Gastroesophageal sphincter (tissue), 4 donors: ENCODE data around the gene WWP2. TPM values are rescaled to one million over a fixed set of nuclear protein-coding genes. Genes with fewer than 3 reads are reported as not detected.

Source experiments
- ATAC-seq: fragments of 150-250 bp; one replicate; pipeline ENCODE4 v1.9.1; 2016; ENCODE audit warnings: mild to moderate bottlenecking, moderate library complexity
- H3K27ac ChIP-seq, 4 donors: fragments of 200-600 bp; sonication (generic) in 3 of 4; 1 replicate in 3 of 4; 2 replicates in 1 of 4; pipeline ENCODE4 v1.5.1; 2016 to 2019
- H3K27me3 ChIP-seq: fragments of 200-600 bp; sonication (generic); one replicate; pipeline ENCODE4 v1.5.1; 2019
- H3K36me3 ChIP-seq, 2 donors: fragments of 200-600 bp; sonication (generic); one replicate each; pipeline ENCODE4 v1.5.1; 2019; ENCODE audit warnings: control low read depth in 1 of 2
- H3K4me1 ChIP-seq, 3 donors: fragments of 200-600 bp; sonication (generic); 1 replicate in 2 of 3; 2 replicates in 1 of 3; pipeline ENCODE4 v1.5.1; 2016 to 2019; ENCODE audit warnings: control low read depth in 2 of 3
- H3K4me3 ChIP-seq, 2 donors: fragments of 200-600 bp; sonication (generic); one replicate each; pipeline ENCODE4 v1.5.1; 2019; ENCODE audit warnings: mild to moderate bottlenecking in 1 of 2, moderate library complexity in 1 of 2
- H3K9me3 ChIP-seq, 3 donors: fragments of 200-600 bp; sonication (generic); one replicate each; pipeline ENCODE4 v1.5.1; 2017 to 2019; ENCODE audit warnings: control low read depth in 2 of 3
- CTCF ChIP-seq, 4 experiments: fragments of 200-600 bp in 2 of 4; fragments of 450-650 bp in 2 of 4; sonication (generic) in 1 of 4; IDR thresholded peaks; one replicate each; pipeline ENCODE4 v1.5.1; 2017 to 2019; ENCODE audit warnings: antibody characterized with exemption in 4 of 4, mild to moderate bottlenecking in 2 of 4, moderate library complexity in 2 of 4
- EP300 ChIP-seq: sonication (generic); formaldehyde crosslinking; IDR thresholded peaks from one replicate; pipeline ENCODE4 v1.6.1; 2017; ENCODE audit warnings: antibody characterized with exemption, mild to moderate bottlenecking
- POLR2A ChIP-seq, 2 donors: fragments of 450-650 bp; IDR thresholded peaks; one replicate each; pipeline ENCODE4 v1.6.1; 2017; ENCODE audit warnings: antibody characterized with exemption in 2 of 2, mild to moderate bottlenecking in 2 of 2, moderate library complexity in 1 of 2
- POLR2AphosphoS5 ChIP-seq: sonication (generic); formaldehyde crosslinking; IDR thresholded peaks from one replicate; pipeline ENCODE4 v1.6.1; 2017; ENCODE audit warnings: antibody characterized with exemption
- WGBS, 2 donors: methylation state at CpG; one replicate each; pipeline ENCODE4 v1.1.5; 2018; ENCODE audit warnings: low coverage in 1 of 2; 5-methylcytosine and 5-hydroxymethylcytosine counted together
- total RNA-seq, 4 donors: library from RNA; depleted of rRNA; stranded (reverse); fragments of >200 nt; gene quantifications; one replicate each; pipeline ENCODE4 v1.1.0, GENCODE V29; 2016

WWP2 gene
- total RNA-seq, 4 donors from 2014 or later = 23.4 to 31.9 (median 28.8) TPM

GRCh38 chr16:69927056-69927757 lies 165.1 kb downstream of the WWP2 start:
- WGBS, 2 donors = 75 to 83% methylated on average over 4 to 11 of the region's 17 CpGs
- peak; percentile 72 for ATAC-seq

GRCh38 chr16:69928856-69929400 lies 166.8 kb downstream of the WWP2 start:
- TF ChIP-seq EP300 (no peak), CTCF (IDR thresholded peaks at IDR 0.05) (no peak)
- Histone ChIP-seq H3K36me3 (peaks cover 0 to 59% of the 10 kb centered on the region in 2 donors), H3K4me1 (peaks cover 0 to 59% (median 4%) of the 10 kb centered on the region in 3 donors), H3K27me3 (no peaks in the 10 kb centered on the region), H3K9me3 (no peaks in the 10 kb centered on the region), H3K27ac (no peak overlapping the region), H3K4me3 (no peak overlapping the region)
- no peak for ATAC-seq
- WGBS, 2 donors = 72 to 80% methylated on average over 1 to 5 of the region's 10 CpGs

More at GRCh38 chr16:69927056-69927757, 165.1 kb downstream of the WWP2 start:
- TF ChIP-seq POLR2A (IDR thresholded peaks at IDR 0.05) = no peak
- no peak for TF ChIP-seq CTCF (IDR thresholded peaks at IDR 0.05)
- TF ChIP-seq EP300 = no peak
- TF ChIP-seq POLR2AphosphoS5 = no peak
- peak overlapping the region in 3 of 4 donors; percentile 6 to 74 (median 69) for H3K27ac ChIP-seq
- no peaks in the 10 kb centered on the region for H3K9me3 ChIP-seq
- H3K4me1 ChIP-seq = peaks cover 0 to 61% (median 4%) of the 10 kb centered on the region in 3 donors
- H3K4me3 ChIP-seq = peak overlapping the region in 1 of 2 donors; percentile 11
- H3K36me3 ChIP-seq = peaks cover 0 to 42% of the 10 kb centered on the region in 2 donors
- H3K27me3 ChIP-seq = no peaks in the 10 kb centered on the region

- ATAC-seq = no peak
- no peaks in the 10 kb centered on the region for H3K27me3 ChIP-seq
- H3K9me3 ChIP-seq = no peaks in the 10 kb centered on the region
- no peak overlapping the region for H3K27ac ChIP-seq
- WGBS, 2 donors = 71% methylated on average over 8 of the region's 9 CpGs; no CpG with 5 or more reads in 1 of the 2 donors
- H3K36me3 ChIP-seq = peaks cover 0 to 64% of the 10 kb centered on the region in 2 donors
- peaks cover 0 to 53% (median 4%) of the 10 kb centered on the region in 3 donors for H3K4me1 ChIP-seq
- no peak overlapping the region for H3K4me3 ChIP-seq
- TF ChIP-seq EP300 = no peak
- TF ChIP-seq CTCF (IDR thresholded peaks at IDR 0.05) = no peak
- no peak for TF ChIP-seq POLR2A (IDR thresholded peaks at IDR 0.05)
- TF ChIP-seq POLR2AphosphoS5 = no peak
These were observed 167.3 kb downstream of the WWP2 start for GRCh38 chr16:69929480-69929879.

- peak; percentile 72 for ATAC-seq
- peaks cover 0 to 72% of the 10 kb centered on the region in 2 donors for H3K36me3 ChIP-seq
- WGBS, 2 donors = 60 to 100% methylated on average over 1 to 3 of the region's 12 CpGs
- peaks cover 0 to 45% (median 4%) of the 10 kb centered on the region in 3 donors for H3K4me1 ChIP-seq
- H3K27me3 ChIP-seq = no peaks in the 10 kb centered on the region
- TF ChIP-seq POLR2A (IDR thresholded peaks at IDR 0.05) (no peak), CTCF (IDR thresholded peaks at IDR 0.05) (peak in 3 of 4 experiments; percentile 67 to 78 (median 72)), POLR2AphosphoS5 (no peak)
- no peak overlapping the region for H3K27ac ChIP-seq
- no peaks in the 10 kb centered on the region for H3K9me3 ChIP-seq
- no peak overlapping the region for H3K4me3 ChIP-seq
These were observed 168.1 kb downstream of the WWP2 start for GRCh38 chr16:69930117-69930776.
